GM21447 (cell line): ENCODE data around the gene CDH13.

Source experiments
- ATAC-seq: cut with Tn5 transposase; IDR thresholded peaks from one replicate; pipeline ENCODE4 v1.9.1; 2021; ENCODE audit not compliant: unreplicated experiment

The CDH13 gene

GRCh38 chr16:83206426-83206825 is 579.7 kb downstream of the CDH13 start:
- ATAC-seq = no peak

- no peak for ATAC-seq
These were observed 584.9 kb downstream of the CDH13 start for GRCh38 chr16:83211711-83212110.

- ATAC-seq = no peak
These were observed 585.6 kb downstream of the CDH13 start for GRCh38 chr16:83212301-83212841.

DNA sequence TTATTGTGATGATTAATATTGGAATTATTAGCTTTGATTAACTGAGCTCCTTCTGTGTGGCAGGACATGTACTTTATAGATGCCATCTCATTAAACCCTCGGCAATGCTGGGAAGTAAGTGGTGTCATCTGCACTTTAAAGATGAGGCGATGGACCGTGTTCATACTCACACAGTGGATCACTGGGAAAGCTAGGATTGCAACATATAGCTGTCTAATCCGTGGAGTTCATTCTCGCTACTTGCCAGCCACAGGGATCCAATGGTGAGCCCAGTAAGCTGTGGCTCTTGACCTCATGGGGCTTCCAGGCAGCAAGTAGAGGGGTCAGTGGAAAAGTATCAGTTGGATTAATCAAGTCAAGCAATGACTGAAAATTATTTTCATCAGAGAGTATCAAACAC is 587.9 kb downstream of the CDH13 start:
- no peak for ATAC-seq

DNA sequence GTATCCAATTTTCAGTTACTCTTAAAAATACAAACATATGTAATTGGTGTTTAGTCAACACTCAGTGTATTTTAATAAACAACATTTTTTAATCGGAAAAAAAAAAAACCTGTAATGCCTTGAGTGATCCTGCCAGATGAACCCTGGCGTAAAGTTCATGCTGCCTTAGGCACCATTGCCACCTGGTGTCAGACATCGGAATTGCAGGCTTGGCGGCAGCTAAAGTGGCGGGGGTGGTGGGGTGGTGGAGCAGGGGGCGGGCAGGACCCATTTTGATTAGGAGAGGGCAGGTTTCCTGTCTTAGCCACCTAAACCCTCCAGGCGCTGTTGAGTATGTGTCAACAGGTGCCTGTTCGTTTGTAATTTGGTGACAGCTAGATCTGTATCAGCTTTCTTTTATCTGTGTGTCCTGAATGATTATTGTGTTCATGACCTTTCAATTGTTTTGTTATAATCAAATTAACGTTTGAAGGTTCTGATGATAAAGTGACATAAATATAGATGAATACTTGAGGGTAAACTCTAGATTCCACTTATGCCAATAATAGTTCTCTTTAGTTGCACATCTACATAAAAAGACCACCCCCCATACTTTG is 588.7 kb downstream of the CDH13 start:
- no peak for ATAC-seq

- ATAC-seq = no peak
These were observed 592.5 kb downstream of the CDH13 start for GRCh38 chr16:83219285-83219684.

DNA sequence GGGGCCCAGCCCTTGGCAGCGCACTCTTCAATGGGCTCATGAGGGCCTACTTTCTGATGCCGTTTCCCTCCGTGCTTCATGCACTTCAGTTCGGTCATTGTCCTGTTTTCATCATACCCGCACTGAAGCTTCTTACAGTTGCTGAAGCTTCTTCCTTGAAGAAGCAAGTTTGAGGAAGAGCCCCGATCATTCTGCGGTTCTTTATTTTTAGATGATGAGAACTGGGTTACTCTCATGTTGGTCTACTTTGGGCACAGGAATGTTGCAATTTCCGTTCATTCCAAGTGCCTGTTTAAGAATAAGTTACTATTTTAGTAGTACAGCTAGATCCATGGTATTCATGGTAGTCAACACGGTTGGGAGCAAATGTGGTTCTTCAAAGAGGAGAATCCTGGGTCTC is 593.3 kb downstream of the CDH13 start:
- ATAC-seq = no peak

DNA sequence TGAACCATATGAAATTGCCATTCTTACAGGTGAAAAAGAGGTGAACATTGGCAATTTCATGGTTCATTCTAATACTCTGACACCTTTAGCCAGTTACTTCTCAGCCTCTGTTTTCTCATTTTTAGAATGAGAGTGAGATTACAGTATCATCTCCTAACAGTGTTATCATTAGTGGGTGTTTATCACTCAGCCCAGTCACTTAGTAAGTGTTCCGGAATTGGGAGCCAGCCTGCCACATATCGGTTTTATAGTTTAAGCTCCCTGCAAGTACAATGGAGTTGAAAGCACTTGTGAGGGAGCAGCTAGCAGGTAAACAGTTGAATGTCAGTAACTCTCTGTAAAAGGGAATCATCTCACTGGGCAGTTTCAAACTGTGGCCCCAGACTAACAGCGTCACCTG is 597.9 kb downstream of the CDH13 start:
- no peak for ATAC-seq

DNA sequence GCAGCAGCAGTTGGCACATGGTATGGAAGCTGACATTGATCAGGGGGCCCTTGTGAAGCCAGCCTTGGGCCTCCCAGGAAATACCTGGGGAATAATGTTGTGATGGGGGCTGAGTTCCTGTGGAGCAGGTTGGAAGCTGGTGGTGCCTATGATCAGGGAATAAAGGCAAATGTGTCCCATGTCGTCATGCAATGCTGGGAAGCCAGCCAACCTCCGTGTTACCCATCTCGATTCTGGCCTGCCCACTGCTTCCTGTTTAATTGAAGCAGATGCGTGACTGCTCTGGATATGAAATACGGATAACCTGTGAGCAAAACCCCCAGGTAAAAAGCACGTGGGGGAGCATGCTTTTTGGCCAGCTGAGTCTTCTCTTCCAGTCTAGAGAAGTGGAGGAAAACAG is 600.6 kb downstream of the CDH13 start:
- no peak for ATAC-seq

DNA sequence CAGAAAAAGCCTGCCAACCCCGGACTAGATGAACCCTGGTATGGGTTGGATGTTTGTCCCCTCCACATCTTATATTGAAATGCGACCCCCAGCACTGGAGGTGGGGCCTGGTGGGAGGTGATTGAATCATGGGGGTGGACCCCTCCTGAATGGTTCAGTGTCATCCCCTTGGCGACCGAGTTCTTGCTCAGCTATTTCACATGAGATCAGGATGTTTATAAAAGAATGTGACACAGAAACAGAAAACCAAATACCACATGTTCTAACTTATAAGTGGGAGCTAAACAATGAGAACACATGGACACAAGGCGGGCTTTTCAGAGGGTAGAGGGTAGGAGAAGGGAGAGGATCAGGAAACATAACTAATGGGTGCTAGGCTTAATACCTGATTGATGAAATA is 605.0 kb downstream of the CDH13 start:
- ATAC-seq = no peak

GRCh38 chr16:83233153-83233552 is 606.4 kb downstream of the CDH13 start:
- no peak for ATAC-seq

DNA sequence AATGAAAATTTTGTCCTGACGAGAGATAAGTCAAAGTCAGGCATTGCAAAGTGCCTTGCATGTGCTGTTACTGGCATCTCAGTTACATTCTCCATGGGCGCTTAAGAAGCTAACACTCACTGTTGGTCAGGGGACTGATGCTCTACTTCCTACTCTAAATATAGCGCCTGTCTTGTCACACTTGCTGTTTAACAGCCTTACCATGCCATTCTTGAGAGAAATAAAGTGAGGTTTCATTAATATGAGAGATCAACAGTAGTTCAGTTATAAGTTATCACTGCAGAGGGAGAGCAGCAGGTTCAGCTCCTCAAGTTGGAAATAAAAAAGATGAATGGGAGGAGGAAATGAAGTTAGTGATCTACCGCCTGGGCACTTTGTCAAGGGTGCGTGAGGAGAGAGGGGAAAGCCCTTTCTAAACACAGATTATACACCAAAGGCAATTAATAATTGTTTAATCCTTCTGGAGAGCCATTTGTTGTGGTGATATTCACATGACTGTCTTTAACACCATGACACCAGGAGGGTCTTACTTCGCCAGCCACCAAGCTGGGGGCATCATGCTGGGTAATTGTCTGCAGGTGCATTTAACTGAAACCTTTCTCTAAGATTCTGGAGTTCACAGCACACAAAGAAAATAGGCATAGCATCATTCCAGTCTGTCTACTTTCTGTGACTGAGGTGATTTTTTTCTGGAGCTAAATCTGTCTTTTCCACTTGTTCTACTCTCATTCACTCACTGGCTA is 612.4 kb downstream of the CDH13 start:
- no peak for ATAC-seq

GRCh38 chr16:83244057-83244456 is 617.3 kb downstream of the CDH13 start:
- no peak for ATAC-seq

DNA sequence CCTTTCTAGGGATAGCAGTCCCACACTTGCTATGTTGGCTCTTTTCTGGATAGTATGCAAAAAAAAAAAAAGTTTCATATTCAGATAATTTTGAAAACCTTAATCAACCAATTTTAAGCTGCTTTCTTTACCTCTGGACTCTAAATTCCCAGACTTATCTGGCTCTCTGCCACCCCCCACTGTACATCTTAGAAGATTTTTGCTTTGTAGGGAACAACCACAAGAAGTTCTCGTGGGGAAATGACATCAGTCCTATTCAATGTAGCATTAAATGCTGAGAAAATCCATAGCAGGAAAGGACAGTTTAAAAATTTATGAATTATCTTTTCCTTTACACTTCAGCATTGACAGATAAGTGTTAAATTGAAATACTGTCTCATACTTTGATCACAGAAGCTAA is 618.3 kb downstream of the CDH13 start:
- ATAC-seq = no peak

- no peak for ATAC-seq
These were observed 621.1 kb downstream of the CDH13 start for GRCh38 chr16:83247767-83248372.

- ATAC-seq = no peak
These were observed 622.1 kb downstream of the CDH13 start for GRCh38 chr16:83248735-83249463.

DNA sequence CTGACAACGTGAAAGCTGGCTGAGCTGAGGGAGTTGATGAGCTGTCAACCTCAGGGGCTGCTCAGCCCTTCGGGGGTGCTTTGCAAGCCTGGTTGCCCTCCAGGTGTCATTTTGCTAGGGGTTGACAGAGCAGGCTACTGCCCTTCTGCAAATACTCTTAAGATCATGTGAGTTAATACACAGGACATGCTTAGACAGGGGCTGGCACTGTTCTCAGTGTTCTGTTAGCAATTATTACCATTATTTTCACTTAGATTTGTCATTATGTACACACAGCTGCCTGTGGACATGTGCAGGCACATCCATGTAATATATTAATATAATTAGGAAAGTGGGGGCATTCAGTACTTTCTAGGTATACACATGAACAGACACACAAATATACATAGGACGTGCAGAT is 626.8 kb downstream of the CDH13 start:
- no peak for ATAC-seq

DNA sequence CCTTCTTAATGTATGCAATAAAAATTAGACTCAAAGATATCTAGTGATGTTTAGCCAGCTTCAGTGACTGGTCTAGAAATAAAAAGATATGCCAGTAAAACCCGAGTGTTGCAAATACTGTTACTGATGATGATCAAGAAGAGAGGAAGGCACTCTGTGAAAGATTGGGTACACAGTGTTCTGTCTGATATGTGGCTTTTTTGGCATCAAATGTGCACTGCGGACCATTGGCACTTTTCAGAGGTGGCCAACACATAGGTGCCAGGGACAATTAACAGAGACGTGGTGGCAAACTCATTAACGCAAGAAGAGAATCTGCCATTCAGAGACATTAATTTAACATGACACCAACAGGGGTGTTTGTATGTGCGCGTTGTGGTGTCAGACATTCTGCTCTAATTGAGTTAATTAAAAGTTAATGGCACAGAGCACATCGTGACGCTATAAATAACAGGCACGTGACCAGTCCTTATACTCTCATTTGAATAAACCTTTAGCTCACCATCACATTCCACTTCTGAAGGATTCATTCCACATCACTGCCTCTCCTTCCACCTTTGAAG is 631.7 kb downstream of the CDH13 start:
- ATAC-seq = no peak

DNA sequence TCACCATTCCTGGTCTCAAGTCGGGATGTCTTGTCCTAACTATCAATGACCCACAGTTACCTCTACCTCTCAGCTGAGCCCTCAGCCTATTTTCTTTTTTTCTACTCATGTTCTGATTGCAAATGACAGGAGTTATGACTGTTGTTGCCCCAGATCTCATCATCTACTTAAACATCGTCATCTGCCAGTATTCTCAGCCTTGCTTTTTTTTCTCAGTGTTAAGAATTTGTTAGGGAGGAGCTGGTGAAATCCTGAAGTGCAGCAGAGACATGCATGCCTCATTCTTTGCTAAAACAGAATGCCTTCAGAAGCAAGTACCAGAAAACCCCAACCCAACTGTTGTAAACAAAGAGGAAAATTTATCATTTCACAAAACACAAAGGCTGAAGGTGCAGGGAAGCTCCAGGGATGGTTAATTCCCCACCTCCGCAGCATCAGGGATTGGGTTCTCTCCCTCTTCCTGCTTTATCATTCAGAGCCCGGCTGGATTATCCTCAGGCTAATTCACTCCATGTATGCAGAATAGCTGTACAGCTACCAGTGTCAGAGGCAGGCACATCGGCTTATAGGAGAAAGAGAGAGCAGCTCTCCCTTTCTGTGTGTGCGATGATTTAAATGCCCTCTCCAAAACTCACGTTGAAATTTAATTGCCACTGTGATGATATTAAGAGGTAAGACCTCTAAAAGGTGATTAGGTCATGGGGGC is 640.2 kb downstream of the CDH13 start:
- no peak for ATAC-seq

- no peak for ATAC-seq
These were observed 641.4 kb downstream of the CDH13 start for GRCh38 chr16:83268169-83268568.

DNA sequence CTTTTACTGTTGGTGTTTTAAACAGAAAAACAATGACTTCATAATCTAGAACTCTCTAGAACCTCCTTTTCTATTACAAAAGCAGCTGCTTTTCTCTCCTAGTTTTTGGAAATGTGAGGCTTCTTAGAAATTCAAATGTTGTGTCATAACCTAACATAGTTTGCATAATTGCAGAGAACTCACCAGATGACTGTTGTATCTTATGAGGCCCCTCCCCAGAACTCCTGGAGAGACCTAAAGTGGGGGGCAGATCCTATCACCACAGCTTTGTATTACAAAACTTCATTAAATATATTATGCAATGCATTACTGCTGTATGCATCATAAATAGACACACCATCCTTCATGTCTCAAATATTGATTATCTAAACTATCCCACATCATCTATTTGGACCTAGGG is 642.3 kb downstream of the CDH13 start:
- no peak for ATAC-seq
